Stimulated activated CD8-positive, alpha-beta memory T cell treated with anti-CD3 and anti-CD28 coated beads, Interleukin-12 subunit alpha, Interleukin-12 subunit beta, amount 100 ng/mL, for 1 hour (primary cell): ENCODE data around the gene PDE11A.
"Not testable (repeated sequence)": the region's sequence is repeated elsewhere in the genome, so short reads cannot be mapped to it uniquely, and the experiment has no call there.

Source experiments
- DNase-seq: peaks from one replicate; pipeline ENCODE4 v3.0.0-alpha.2; 2020; ENCODE audit warnings: low read depth

Gene PDE11A

GRCh38 chr2:177881921-177882320 lies 190.7 kb downstream of the PDE11A start:
- no peak for DNase-seq

- DNase-seq, result no peak
These were observed 191.4 kb downstream of the PDE11A start for GRCh38 chr2:177881008-177881747.

DNA sequence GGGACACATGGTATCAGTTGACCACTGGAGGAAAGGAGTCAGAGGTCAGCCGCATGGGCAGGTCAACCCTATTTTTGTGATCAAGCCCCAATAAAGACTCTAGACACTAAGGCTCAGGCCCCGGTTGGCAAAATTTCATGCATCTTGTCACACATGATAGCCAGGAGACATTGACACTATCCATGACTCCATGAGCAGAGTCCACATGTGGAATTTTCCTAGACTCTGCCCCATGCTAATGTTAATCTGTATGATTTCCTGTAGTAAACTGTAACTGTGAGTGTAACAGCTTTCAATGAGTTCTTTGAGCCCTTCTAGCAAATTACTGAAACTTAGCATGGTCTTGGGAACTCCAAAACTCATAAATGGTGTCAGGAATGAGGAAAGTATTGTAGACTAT lies 192.3 kb downstream of the PDE11A start:
- DNase-seq, result no peak

DNA sequence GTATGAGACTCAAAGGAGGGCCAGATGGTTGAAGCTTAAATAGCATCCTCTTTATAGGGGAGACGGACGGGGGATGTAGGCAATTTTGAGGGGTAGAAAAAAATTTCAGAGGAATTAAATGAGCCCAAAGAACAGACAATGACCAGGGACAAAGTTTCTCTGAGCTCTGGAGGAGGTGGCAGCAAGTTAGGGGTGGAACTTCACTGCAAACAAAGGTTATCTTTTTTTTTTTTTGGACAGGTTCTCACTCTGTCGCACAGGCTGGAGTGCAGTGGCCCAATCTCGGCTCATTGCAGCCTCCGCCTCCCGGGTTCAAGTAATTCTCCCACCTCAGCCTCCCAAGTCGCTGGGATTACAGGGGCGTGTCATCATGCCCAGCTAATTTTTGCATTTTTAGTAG lies 195.6 kb downstream of the PDE11A start:
- no peak for DNase-seq

GRCh38 chr2:177874686-177875085 lies 197.9 kb downstream of the PDE11A start:
- DNase-seq, result no peak

- DNase-seq, result no peak
These were observed 198.7 kb downstream of the PDE11A start for GRCh38 chr2:177873915-177874314.

GRCh38 chr2:177872286-177872685 lies 200.3 kb downstream of the PDE11A start:
- DNase-seq, result no peak

DNA sequence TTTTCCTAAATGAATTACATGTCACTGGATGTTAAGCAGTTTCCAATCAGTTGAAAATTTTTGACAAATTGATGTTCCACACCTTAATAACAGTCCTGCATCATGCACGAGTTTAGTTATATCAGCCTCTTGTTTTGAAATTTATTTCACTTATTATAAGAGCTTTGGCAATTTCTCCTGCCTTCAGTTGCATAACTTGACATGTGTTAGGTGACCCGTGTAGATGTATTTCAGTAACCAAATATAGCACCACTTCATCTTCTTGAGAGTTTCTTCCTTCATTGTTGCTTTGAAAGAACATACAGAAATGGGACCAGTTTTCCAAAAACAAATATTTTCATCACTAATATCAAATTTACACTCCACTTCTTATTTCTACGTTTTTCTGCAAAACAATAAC lies 202.7 kb downstream of the PDE11A start:
- DNase-seq, result no peak

DNA sequence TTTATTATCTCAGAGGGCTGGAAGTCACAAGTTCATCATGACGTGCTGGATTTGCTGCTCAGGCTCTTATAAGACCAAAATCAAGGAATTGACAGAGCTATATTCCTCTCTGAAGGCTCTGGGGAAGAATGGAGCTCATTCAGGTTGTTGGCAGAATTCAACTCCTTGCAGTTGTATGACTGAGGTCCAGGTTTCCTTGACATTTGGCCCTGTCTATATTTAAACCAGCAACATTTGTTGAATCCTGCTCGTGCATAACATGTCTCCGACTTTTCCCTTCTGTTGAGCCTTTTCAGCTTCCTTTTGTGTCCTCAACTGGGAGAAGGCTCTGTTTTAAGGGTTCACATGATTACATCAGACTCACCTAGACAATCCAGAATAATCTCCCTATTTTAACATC lies 203.4 kb downstream of the PDE11A start:
- DNase-seq, result no peak

GRCh38 chr2:177868806-177869205 lies 203.8 kb downstream of the PDE11A start:
- no peak for DNase-seq

GRCh38 chr2:177857538-177857937 lies 215.0 kb downstream of the PDE11A start:
- DNase-seq, result no peak

GRCh38 chr2:177852389-177852788 lies 220.2 kb downstream of the PDE11A start:
- no peak for DNase-seq

- no peak for DNase-seq
These were observed 229.4 kb downstream of the PDE11A start for GRCh38 chr2:177843188-177843587.

- no peak for DNase-seq
These were observed 230.3 kb downstream of the PDE11A start for GRCh38 chr2:177842243-177842642.

DNA sequence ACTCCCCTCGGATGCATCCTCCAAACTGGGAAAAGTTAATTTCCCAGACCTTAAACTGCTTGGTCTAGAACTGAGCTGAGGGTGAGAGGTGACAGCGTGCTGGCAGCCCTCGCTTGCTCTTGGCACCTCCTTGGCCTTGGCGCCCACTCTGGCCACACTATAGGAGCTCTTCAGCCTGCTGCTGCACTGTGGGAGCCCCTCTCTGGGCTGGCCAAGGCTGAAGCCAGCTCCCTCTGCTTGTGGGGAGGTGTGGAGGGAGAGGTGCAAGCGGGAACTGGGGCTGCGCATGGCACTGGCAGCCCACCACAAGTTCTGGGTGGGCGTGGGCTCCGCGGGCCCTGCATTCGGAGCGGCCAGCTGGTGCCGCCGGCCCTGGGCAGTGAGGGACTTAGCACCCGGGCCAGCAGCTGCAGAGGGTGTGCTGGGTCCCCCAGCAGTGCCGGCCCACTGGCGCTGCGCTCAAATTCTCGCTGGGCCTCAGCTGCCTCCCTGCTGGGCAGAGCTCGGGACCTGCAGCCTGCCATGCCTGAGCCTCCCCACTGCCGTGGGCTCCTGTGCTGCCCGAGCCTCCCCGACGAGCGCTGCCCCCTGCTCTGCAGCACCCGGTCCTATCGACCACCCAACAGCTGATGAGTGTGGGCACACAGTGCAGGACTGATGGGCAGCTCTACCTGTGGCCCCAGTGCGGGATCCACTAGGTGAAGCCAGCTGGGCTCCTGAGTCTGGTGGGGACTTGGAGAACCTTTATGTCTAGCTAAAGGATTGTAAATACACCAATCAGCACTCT lies 237.0 kb downstream of the PDE11A start:
- not testable (repeated sequence) for DNase-seq

DNA sequence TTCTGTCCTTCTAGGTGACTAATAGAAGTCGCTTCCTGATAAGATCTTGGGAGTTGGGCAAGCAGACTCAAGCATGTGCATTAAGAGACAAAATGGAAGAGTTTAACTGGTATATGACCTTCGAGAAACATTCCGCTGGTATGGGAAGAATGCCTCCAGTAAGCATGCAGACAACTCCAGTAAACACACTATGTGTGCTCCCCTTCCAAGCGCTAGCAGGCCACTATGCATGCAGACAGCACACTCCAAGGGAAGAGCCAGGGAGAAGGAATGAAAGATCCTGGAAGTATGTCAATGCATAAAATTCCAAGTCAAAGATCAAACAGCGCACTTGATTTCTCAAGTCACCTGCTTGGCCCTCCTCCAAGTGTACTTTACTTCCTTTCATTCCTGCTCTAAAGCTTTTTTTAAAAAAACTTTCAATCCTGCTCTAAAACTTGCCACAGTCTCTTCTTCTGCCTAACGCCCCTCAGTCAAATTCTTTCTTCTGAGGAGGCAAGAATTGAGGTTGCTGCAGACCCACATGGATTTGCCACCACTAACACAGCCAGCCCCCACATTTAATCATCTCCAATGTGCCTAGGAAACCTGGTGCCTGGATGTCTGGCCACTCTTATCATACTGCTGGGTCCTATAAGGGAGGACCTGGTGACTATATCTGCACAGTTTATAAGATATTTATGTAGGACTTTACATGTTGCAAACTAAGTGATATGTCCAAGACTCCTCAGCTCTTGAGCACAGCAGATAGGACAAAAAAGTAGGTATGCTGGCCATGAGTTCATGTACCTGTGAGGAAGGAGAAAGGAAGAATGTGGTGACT lies 239.8 kb downstream of the PDE11A start:
- no peak for DNase-seq

DNA sequence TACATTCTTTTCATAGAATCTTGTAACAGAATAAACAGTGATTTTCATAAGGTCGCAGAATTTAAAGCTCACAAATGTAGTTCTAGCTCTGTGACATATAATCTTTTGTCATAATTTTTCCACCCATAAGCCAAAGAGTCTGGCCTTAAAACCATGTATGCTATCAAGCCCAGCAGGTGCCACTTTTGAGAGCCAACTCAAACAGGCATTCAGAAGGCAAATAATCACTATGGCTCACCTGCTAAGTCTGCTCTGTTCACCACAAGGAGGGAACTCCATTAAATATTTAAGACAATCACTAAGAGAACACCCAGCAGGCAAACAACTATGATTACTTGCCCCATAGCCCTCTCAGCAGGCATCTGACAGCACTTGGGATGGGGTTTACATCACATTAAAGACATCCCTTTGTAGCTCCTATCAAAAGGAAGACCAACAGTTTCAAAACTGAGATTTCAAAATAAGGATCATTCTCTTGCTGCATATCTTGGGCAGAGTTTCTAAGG lies 241.6 kb downstream of the PDE11A start:
- no peak for DNase-seq

GRCh38 chr2:177828557-177828956 lies 244.0 kb downstream of the PDE11A start:
- DNase-seq, result no peak

- no peak for DNase-seq
These were observed 245.7 kb downstream of the PDE11A start for GRCh38 chr2:177826897-177827296.

- no peak for DNase-seq
These were observed 249.6 kb downstream of the PDE11A start for GRCh38 chr2:177822941-177823340.

DNA sequence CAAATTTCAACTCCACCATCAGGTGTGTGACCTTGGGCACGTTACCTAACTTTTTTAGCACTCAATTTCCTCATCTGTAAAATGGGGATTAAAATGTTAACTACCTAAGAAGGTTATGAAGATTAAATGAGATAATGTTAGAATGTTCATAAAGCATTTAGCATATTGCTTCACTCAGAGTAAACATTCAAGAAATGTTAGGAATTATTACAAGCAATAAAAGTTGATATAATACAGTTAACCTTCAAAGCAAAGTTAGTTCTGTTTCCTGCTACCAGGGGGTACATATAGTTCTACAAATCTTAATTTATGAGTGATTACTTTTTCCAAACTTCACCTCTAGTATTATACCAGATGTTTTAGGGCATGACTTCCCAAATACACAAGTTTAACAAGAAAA lies 254.2 kb downstream of the PDE11A start:
- no peak for DNase-seq

GRCh38 chr2:177817300-177817699 lies 255.3 kb downstream of the PDE11A start:
- DNase-seq, result no peak
